ENCODE measurements around the gene METTL15.

GRCh38 chr11:28117712-28118111, 9.5 kb downstream of the METTL15 start:
- TF ChIP-seq EP300 (IDR thresholded peaks at IDR 0.05) = no peak
- no peak for TF ChIP-seq CTCF (IDR thresholded peaks at IDR 0.05)
- TF ChIP-seq POLR2A (IDR thresholded peaks at IDR 0.05) = no peak

Measured in ovary (tissue), 3 donors.